ENCODE measurements around the gene NAV2.

- no peak for TF ChIP-seq POLR2A (IDR thresholded peaks at IDR 0.05; ENCODE audit: extremely low read depth, insufficient read length)
- no peak for TF ChIP-seq CTCF (IDR thresholded peaks at IDR 0.05; ENCODE audit: low read depth, low read length)
- TF ChIP-seq MYC (IDR thresholded peaks at IDR 0.05; ENCODE audit: low read depth, low read length), result no peak
- no peak for TF ChIP-seq MAX (IDR thresholded peaks at IDR 0.05; ENCODE audit: low read depth, low read length)
These were observed 208.3 kb downstream of the NAV2 start for GRCh38 chr11:19920982-19921381.

Measured in NB4 (cell line).